ENCODE results near the gene MGAT2.

- TF ChIP-seq CTCF (conservative IDR thresholded peaks at IDR 0.05 in 1 of 2, IDR thresholded peaks at IDR 0.05 in 1 of 2; ENCODE audit: low read depth in 1 of 2, low read length in 2 of 2) = peak; percentile 51 to 61
- no peak for TF ChIP-seq EZH2 (IDR thresholded peaks at IDR 0.05; ENCODE audit: low read length, missing control alignments)
These were observed 13.3 kb downstream of the MGAT2 start for GRCh38 chr14:49633640-49634546.

Data from fibroblast of lung (primary cell).